NCI-H2171 (cell line): ENCODE measurements around the gene MRTFB.

ENCODE experiments used
- DNase-seq: peaks from one replicate; lab custom pipeline; 2025; lab: John Stamatoyannopoulos, UW

Gene MRTFB

DNA sequence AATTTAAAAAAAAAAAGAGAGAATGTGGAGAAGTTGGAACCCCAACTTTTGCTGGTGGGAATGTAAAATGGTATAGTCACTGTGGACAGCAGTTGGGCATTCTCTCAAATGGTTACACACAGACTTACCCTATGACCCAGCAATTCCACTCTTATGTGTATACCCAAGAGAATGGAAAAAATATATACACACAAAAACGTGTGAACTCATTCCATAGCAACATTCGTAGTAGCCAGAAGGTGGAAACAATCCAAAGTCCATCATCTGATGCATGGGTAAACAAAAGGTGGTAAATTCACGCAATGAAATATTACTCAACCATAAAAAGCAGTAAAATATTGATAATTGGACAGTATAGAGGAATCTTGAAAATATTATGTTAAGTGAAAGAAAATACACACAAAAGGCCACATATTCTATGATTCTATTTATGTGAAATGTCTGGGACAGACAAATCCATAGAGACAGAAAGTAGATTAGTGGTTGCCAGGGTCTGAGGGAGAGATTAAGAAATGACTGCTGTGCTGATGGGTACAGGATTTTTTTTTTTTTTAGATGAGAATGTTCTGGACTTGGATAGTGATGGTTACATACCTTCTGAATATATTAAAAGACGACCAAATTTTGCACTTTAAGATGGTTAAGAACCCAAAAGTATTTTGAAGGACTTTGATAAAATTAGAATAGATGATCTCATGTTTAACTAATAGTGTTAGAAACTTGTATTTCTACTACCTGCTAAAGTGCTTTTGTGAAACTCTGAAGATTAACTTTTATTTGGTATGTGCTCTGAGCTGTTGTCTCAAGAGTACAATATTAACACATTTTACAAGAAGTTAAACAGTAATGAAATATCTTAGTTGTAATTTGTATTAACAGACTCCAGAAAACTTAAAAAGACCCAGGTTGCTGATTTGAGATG is 60.9 kb downstream of the MRTFB start:
- no peak for DNase-seq

DNA sequence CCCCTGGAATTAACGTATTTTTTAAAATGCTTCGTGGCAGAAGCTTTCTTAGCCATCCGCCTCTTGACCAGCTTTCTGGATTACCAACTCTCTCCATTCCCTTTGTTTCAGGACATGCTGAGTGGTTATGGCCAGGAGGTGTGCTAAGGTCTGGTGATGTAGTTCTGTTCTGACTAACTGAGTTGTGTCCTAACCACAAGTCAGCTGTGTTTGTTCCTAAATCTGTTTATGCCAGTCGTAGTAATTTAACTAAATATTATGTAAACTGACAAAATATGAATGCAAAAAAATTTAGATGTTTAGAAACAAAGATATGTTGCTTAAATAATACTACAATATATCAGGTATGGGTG is 61.6 kb downstream of the MRTFB start:
- no peak for DNase-seq

DNA sequence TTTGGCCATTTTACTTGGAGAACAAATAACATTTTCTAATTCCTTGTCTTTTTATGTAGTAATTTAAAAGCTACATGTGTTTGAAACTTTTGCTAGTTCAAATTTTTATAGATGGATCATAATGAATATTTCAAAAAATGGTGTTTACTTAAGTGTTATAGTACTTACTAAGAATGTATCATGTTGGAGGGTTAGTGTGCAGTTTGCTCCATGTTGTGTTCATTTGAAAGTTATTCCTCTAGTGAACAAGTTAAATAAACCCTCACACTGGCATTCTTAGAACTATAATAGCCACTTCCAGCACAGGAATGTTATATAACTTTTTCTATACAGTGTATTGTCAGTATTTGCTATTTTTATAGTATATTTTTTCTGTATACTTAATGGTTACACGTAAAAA is 62.8 kb downstream of the MRTFB start:
- no peak for DNase-seq

DNA sequence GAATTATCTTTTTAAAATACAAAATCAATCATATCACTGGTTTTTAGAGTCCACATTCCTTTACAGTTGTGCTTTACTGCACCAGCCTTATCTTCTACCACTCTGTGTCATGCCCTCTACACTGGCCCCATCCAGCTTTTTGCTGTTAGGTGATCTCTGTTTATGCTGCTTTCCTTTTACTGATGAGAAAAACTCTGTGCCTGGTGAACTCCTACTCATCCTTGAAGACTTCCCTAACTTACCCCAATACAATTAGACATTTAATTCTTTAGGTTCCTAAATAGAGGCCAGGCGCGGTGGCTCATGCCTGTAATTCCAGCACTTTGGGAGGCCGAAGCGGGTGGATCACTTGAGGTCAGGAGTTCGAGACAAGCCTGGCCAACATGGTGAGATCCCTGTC is 64.6 kb downstream of the MRTFB start:
- no peak for DNase-seq

DNA sequence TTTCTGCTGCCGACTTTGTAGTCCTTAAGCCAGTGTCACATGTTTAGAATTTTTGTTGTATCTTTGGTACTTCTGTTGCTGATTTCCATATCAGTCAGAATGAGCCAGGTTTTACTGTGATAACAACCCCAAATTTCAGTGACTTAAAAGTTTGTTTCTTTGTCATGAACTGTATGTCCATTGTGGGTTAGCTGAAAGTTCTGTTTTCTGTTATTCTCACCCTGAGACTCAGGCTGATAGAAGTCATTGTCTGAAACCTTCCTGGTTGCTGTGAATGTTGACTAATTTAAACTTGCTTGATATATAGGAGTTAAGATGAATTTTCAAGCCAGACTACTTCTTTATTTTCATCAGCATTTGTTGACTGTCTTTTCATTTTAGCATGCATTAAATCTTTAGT is 68.8 kb downstream of the MRTFB start:
- no peak for DNase-seq

DNA sequence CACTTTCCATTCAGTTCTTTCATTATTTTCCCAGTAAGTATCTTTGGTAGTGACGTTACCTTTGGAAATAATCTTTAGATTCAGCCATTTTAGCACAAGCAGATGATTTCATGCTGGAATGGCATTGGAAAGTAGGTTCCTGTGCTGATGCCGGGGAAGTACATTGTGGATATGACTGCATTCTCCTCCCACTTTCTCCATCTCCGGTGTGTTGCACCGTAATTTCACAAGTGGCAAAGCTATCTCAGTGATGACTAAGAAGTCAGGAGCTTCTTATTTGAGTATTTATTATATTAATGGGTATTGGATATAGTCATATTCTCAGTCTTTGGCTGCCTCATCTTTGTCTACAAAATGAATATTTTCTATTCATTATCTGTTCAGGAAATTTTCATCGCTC is 69.8 kb downstream of the MRTFB start:
- DNase-seq: no peak

DNA sequence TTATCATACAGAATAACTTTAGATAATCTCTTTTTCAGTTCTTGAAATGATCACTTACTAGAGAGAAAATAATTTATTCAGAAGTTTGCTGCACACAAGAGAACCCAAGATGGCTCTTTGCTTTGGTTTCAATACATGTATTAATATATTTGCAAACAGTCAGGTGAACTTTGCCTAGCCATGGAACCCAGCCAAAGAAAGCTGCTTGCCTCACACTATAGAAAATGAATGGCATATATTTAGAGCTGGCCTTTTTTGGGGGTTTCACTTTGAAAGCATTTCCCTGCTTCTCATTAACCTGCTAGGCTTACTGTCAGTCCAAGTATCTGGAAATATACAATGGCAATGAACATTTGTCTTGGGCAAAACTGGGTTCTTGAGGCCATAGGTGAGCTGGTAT is 75.3 kb downstream of the MRTFB start:
- no peak for DNase-seq

DNA sequence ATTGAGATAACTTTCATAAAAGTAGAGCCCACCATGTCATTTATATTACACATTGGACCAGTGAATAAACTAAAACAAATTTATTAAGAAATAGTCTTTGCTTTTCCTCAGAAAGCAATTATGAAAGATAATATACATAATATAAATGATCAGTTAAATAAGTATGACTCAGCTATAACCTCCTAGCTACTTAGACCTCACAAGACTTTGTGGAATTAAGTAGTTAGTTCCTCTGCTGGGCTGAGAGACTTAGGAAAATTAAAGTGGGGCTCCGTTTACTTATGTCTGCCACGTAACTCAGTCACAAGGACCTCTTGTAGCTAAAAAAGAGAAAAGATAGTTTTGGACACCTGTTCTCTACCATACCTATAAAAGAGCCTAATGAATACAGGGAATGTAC is 76.9 kb downstream of the MRTFB start:
- DNase-seq: no peak

DNA sequence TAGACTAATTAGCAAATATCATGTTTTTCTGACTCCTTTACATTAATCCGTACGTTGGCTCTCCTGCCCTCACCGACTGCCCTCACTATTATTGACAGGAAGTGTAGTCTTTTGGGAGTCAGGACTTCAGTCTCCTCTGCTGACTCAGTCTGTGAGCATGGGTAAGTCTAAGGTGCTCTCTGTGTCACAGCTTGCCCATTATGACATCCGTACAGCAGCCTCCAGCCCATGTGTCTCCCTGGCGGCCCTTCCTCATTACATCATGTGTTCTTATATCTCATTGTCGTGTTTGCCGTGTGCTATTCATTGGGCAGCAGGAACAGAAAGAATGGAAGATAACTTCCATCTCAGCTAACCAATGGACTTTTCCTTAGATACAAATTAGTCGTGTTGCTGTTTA is 77.5 kb downstream of the MRTFB start:
- DNase-seq: no peak

DNA sequence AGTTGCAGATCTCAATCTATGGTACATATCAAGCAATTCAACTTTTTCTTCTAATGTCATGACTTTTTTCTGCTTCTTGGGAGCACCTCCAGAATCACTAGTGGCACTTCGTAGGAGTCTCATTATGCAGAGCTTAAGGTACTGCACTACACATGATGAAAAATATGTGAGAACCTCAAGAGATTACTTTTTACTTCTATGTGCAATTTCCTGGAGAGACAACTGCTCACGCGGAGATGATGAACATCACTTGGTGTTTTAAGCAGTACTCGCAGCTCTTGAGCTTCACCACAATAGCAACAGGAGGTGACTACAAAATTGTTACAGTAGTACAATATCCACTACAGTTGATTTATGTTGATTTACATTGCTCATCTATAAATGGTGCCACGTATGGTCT is 79.7 kb downstream of the MRTFB start:
- DNase-seq: no peak

DNA sequence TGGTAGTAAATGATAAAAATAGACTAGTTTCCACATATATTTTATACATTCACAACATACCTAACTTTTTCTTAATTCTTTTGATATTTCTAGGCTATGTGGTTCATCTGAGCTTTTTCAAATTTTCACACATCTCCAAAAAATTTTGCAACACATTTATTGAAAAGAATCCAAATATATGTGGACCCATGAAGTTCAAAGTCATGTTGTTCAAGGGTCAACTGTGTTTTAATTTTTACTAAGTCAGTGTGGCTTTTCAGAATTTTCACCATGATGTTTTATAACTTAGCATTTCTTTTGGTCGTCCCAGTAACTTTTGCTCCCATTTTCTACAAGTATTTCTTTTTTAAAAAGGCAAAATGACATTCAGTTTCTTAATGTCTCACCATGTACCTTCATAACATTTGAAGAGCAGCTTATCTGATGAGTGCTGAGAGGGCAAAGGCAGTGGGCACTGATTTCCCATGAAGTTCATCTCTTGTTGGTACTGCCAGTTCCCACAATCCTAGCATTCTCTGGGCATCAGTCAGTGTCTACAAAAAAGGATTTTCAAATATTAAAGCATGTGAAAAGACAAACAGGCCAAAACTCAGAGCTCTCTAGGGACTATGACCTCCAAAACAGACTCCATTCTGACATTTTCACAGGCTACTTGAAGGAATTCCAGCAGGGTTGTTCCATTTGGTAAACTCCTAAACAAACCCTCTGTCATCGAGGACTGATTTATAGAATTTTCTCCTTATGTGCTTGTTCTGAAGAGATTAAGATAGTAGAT is 80.3 kb downstream of the MRTFB start:
- no peak for DNase-seq

DNA sequence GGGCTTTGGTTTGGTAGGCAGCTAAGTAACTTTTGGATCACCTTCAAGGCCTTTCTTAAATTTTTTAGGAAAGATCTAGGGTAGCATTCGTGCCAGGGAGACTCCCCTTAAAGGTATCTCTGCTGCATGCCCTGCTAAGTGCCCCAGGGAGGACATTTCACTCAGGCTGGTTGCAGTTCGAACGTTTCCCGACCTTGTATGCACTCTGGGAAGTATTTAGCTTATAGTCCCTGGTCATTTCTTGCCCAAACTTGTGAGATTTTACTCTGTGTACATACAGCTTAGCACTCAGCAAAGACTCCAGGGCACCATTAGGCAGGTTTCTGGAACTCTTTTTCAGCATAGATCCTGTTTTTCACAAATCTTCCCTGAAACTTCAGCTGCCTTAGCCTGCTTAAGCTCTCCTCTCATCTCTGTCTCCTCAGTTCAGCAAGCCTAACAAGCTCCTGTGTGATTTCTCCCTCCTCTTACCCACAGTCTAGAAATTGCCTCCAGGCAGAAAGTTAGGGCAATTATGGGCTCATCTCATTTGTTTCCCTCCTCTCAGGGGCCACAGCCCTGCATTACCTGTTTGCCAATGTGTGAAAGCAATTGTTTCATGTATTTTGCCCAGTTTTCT is 84.6 kb downstream of the MRTFB start:
- DNase-seq: no peak

DNA sequence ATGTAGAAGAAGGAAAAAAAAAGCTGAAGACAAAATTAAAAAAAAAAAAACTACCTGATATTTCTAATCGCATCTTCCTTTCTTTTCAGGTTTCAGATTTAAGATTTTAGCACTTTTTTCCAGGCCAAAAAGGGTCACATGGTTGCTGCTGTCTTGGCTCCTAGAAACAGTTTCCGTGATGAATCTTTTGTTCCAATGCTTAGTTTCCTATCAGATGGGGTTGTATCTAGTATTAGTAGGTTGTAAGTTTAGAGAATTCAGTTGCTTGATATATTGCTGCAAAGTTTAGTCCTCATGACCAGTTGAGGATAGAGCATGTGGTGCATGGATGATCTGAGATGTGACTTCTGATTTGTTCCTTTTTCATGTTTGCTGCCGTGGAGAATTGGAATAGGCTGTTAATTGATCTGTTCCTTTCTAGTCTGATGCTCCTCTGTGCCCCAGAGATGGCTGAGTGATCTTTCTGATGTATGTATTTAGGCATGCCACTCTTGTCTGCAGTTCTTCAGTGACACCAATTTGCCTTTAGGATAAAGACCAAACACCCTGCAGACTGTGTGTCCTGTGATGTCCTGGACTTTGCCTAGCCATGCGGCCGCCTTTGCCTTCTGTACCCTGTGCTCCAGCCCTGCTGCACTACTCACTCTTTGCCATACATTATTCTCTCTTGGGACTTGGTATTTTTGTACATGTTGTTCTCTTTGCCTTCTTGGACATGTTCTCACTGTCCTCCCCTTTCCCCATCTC is 94.0 kb downstream of the MRTFB start:
- no peak for DNase-seq

DNA sequence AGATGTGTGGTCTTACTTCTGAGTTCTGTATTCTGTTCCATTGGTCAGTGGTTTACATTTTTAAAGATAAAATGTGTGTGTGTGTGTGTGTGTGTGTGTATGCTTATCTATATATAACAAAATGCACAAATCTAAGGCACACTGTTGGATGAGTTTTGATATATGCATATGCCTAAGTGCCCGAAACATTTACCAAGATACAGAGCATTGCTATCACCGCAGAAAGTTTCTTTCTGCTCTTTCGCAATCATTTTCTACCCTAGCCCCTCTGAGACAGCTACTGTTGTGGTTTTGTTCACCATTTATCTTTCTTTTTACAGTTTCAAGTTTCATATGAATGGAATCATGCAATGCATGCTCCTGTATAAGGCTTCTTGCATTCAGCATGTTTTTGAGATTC is 97.0 kb downstream of the MRTFB start:
- no peak for DNase-seq

DNA sequence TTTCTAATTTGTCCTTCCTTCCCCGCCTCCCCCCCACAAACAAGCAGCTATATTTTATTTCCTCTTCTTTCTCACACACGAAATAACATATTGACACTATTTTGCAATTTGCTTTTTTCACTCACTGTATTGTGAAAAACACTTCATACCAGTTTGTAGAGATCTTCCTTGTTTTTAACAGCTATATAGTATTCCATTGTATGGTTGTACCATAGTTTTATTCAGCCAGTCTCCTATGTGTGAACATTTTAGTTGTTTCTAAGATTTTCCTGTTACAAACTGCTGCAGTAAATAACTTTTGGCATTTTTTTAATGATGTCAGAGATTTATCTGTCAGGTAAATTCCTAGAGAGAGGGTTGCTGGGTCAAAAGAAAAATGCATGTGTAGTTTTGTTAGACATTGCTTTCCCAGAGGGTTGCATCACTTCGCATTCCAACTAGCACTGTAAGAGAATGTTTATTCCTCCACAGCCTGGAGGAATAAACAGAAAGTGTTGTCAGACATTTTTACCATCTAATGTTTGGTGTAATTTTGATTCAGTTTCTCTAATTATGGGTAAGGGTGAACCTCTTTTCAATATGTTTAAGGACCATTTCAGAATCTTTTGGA is 101.2 kb downstream of the MRTFB start:
- no peak for DNase-seq

DNA sequence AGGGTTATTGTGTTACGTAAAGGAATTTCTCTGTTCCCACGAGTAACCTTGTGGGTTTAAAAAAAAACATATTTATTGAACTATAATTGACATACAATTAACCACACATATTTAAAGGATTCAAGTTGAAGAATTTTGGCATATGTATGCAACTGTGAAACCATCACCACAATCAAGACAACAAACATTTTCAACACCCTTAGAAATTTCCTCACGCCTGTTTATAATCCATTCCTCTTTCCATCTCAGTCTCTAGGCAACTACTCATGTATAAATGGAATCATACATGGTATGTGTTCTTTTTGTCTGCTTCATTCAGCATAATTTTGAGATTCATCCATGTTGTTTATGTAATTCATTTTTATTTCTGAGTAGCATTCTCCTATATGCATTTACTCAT is 104.0 kb downstream of the MRTFB start:
- no peak for DNase-seq

DNA sequence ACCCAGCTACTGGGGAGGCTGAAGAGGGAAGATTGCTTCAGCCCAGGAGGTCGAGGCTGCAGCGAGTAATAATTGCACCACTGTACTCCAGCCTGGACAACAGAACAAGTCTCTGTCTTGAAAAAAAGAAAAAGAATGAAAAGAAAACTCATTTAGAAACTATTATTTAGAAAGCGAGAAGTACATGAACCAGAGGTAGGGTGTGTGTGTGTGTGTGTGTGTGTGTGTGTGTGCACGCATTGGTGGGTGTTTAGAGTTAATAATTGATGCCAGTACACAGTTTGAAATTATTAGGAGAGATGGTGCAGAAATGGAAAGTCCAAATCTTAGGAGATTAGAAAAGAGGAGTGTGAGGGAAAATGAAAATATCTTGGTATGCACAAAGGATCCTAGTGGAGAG is 106.6 kb downstream of the MRTFB start:
- no peak for DNase-seq

DNA sequence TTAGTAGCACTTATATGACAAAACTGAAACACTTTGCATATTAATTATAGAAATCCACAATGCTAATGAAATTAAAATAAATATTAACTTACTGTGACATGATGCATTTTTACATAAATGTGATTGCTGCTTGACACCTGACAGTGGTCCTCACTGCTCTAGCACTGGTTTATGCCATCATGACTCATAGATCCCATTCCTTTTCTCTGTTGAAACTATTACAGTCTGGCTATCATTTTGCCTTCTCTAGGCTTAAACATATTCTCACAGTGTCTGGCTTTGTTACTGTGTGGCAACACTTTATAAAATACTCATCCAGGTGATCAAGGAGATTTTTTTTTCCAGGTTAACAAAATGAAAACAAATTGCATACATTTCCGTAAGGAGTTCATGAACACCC is 108.0 kb downstream of the MRTFB start:
- no peak for DNase-seq

DNA sequence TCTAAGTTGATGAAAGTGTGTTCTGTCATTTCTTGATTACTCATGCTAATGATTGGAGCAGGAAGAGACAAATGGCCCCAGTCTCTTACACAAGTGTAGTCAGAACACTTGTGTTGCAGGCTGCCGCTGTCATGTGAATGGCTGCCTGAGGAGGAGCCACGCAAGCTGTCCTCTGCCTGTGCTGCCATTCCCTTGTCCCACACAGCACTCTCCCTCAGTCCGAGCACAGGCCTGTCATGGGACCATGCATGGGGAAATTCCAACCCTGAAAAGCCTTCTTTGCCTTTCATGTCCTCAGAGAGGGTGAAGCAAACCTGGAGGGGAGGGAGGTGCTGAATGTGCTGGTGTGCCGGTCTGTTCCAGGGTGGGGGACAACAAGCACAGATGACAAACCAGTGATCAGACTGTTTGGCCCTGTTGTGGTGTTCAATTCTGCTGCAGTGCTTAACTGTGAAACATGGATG is 109.4 kb downstream of the MRTFB start:
- no peak for DNase-seq

DNA sequence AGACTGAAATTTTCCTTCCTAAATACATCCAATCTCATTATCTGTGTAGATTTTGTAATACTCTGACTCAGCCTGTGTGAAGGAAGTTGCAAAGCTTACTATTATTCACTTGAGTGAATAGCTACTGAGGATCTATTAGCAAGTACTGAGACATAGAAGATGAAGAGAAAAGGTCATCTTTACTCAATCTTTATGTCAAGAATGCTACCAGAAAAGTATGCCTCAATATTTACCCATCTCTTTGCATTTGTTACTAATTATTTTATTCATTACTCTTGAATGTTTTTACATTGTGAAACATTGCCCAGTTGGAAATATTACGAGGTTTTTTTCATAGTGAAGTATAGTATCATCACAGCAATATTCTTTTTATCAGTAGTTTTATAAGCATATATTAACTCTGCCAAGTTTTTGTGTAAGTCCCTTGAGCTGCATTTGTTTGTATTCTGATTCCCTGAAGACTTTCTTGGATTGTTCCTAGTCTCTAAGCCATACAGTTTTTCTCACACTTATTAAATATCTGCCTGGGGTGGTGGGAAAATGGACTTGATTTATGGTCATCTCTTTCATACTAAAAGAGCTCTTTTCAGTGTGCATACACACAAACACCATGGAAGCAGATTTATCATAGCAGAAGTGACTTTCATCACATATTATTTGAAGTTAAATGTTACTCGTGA is 110.4 kb downstream of the MRTFB start:
- DNase-seq: no peak

DNA sequence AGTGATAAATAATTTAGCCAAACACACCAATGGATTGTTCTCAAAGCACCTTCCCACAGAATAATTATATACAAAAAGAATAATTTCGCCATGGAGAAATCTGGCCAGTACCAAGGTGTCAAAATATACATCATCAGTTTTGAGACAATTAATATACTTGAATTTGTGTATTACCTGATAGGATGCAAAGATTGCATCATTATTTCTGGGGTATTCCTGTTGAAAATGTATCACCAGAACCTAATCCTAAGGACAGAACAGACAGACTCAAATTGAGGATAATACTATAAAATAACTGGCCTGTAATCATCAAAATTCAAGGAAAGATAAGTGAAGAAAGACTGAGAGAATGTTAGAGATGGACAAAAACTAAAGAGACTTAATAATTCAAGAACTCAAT is 111.9 kb downstream of the MRTFB start:
- no peak for DNase-seq
